ENCODE results near the gene CKS1B. TPM values are rescaled to one million over a fixed set of nuclear protein-coding genes. Genes with fewer than 3 reads are reported as not detected.
A peak's percentile ranks its signal among the peaks of the same experiment; 100 is the strongest.

Gene CKS1B
- total RNA-seq, 2 experiments from 2014 or later: 1.4 to 3.9 TPM

GRCh38 chr1:155022136-155022926 lies 47.9 kb downstream of the CKS1B start:
- H3K4me1 Mint-ChIP-seq (ENCODE audit: low read depth): peaks cover 42% of the 10 kb centered on the region
- H3K36me3 Mint-ChIP-seq (ENCODE audit: low read depth): no peaks in the 10 kb centered on the region
- H3K9me3 ChIP-seq (ENCODE audit: control insufficient read depth in 1 of 2, insufficient read depth in 1 of 2, low read length in 2 of 2): no peaks in the 10 kb centered on the region
- no peak for ATAC-seq (ENCODE audit: poor library complexity)
- H3K27me3 ChIP-seq (ENCODE audit: control insufficient read depth in 1 of 2, insufficient read depth in 2 of 2, low read length in 2 of 2): no peaks in the 10 kb centered on the region
- CTCF ChIA-PET: interaction anchor here (0.9 to 9.7 kb wide), 4 partner anchors 24 to 63 kb away, joined by 3 to 159 read pairs (median 3); partner anchors contain the start of genes ADAM15, LENEP and ZBTB7B
- peak overlapping the region; percentile 68 for H3K27ac Mint-ChIP-seq
- no peaks in the 10 kb centered on the region for H3K9me3 Mint-ChIP-seq
- peaks cover 6% of the 10 kb centered on the region for H3K36me3 ChIP-seq (ENCODE audit: insufficient read depth, low read length)
- peaks cover 33% of the 10 kb centered on the region for H3K4me1 ChIP-seq (ENCODE audit: insufficient read depth, low read length)
- intact Hi-C loops (cut with DNase I, micrococcal nuclease): loop anchor here in 1 of 2 experiments (10.0 kb wide), 1 partner anchor 358 kb away; no protein-coding TSS in a partner anchor
- TF ChIP-seq CTCF (IDR thresholded peaks at IDR 0.05): no peak
- no peak overlapping the region for H3K4me3 ChIP-seq (ENCODE audit: low read length)
- DNase-seq: no peak
- no peak overlapping the region for H3K4me3 Mint-ChIP-seq
- H3K27me3 Mint-ChIP-seq: no peaks in the 10 kb centered on the region
- no peak overlapping the region for H3K27ac ChIP-seq (ENCODE audit: low read depth in 1 of 2, low read length in 2 of 2)
- POLR2A ChIA-PET: interaction anchor here (0.9 to 1.2 kb wide), 5 partner anchors 12 to 67 kb away, joined by 3 to 4 read pairs (median 3); partner anchors contain the start of genes ADAM15, CKS1B and PBXIP1

GRCh38 chr1:155022927-155023236 lies 48.4 kb downstream of the CKS1B start:
- Histone ChIP-seq H3K27ac (ENCODE audit: low read depth in 1 of 2, low read length in 2 of 2) (no peak overlapping the region), H3K27me3 (ENCODE audit: control insufficient read depth in 1 of 2, insufficient read depth in 2 of 2, low read length in 2 of 2) (no peaks in the 10 kb centered on the region), H3K36me3 (ENCODE audit: insufficient read depth, low read length) (peaks cover 6% of the 10 kb centered on the region), H3K4me1 (ENCODE audit: insufficient read depth, low read length) (peaks cover 27% of the 10 kb centered on the region), H3K4me3 (ENCODE audit: low read length) (no peak overlapping the region), H3K9me3 (ENCODE audit: control insufficient read depth in 1 of 2, insufficient read depth in 1 of 2, low read length in 2 of 2) (no peaks in the 10 kb centered on the region)
- Mint-ChIP-seq H3K4me3 (no peak overlapping the region), H3K27ac (peak overlapping the region; percentile 68), H3K9me3 (no peaks in the 10 kb centered on the region), H3K27me3 (no peaks in the 10 kb centered on the region), H3K4me1 (ENCODE audit: low read depth) (peaks cover 37% of the 10 kb centered on the region), H3K36me3 (ENCODE audit: low read depth) (no peaks in the 10 kb centered on the region)
- ChIA-PET POLR2A (interaction anchor here (0.9 to 1.2 kb wide), 4 partner anchors 12 to 67 kb away, joined by 3 to 4 read pairs (median 3); partner anchors contain the start of genes CKS1B and PBXIP1), CTCF (interaction anchor here (0.9 to 9.7 kb wide), 4 partner anchors 24 to 62 kb away, joined by 3 to 159 read pairs (median 3); partner anchors contain the start of genes ADAM15, LENEP and ZBTB7B)
- ATAC-seq (ENCODE audit: poor library complexity): no peak
- intact Hi-C loops (cut with DNase I, micrococcal nuclease): loop anchor here in 1 of 2 experiments (10.0 kb wide), 1 partner anchor 358 kb away; no protein-coding TSS in a partner anchor
- TF ChIP-seq CTCF (IDR thresholded peaks at IDR 0.05): no peak
- DNase-seq: peak in 1 of 14 experiments; percentile 18

GRCh38 chr1:155023627-155024026 lies 49.1 kb downstream of the CKS1B start:
- no peaks in the 10 kb centered on the region for H3K9me3 ChIP-seq (ENCODE audit: control insufficient read depth in 1 of 2, insufficient read depth in 1 of 2, low read length in 2 of 2)

More at GRCh38 chr1:155023627-155024026, 49.1 kb downstream of the CKS1B start:
- Mint-ChIP-seq H3K27ac (no peak overlapping the region), H3K9me3 (no peaks in the 10 kb centered on the region), H3K36me3 (ENCODE audit: low read depth) (no peaks in the 10 kb centered on the region), H3K4me3 (no peak overlapping the region), H3K27me3 (no peaks in the 10 kb centered on the region), H3K4me1 (ENCODE audit: low read depth) (peaks cover 30% of the 10 kb centered on the region)
- H3K27ac ChIP-seq (ENCODE audit: low read depth in 1 of 2, low read length in 2 of 2): no peak overlapping the region
- CTCF ChIA-PET: interaction anchor here (0.6 to 9.7 kb wide), 2 partner anchors 25 to 410 kb away, joined by 3 to 159 read pairs; partner anchors contain the start of genes LENEP and ZBTB7B
- no peak for TF ChIP-seq CTCF (IDR thresholded peaks at IDR 0.05)
- peaks cover 20% of the 10 kb centered on the region for H3K4me1 ChIP-seq (ENCODE audit: insufficient read depth, low read length)
- H3K36me3 ChIP-seq (ENCODE audit: insufficient read depth, low read length): peaks cover 3% of the 10 kb centered on the region
- H3K4me3 ChIP-seq (ENCODE audit: low read length): no peak overlapping the region
- no peak for DNase-seq
- intact Hi-C loops (cut with DNase I, micrococcal nuclease): loop anchor here in 1 of 2 experiments (10.0 kb wide), 1 partner anchor 359 kb away; no protein-coding TSS in a partner anchor
- POLR2A ChIA-PET: interaction anchor here (0.9 kb wide), 1 partner anchor 16 kb away, joined by 3 read pairs; no protein-coding TSS in a partner anchor
- no peak for ATAC-seq (ENCODE audit: poor library complexity)
- no peaks in the 10 kb centered on the region for H3K27me3 ChIP-seq (ENCODE audit: control insufficient read depth in 1 of 2, insufficient read depth in 2 of 2, low read length in 2 of 2)

All from CD4-positive, alpha-beta T cell (primary cell).